ENCODE data around the gene ADAM12. TPM values are rescaled to one million over a fixed set of nuclear protein-coding genes. Genes with fewer than 3 reads are reported as not detected.
A peak's percentile ranks its signal among the peaks of the same experiment; 100 is the strongest.

The ADAM12 gene
- total and polyA plus RNA-seq, 10 donors: 0.51 to 7.0 (median 1.0) TPM

DNA sequence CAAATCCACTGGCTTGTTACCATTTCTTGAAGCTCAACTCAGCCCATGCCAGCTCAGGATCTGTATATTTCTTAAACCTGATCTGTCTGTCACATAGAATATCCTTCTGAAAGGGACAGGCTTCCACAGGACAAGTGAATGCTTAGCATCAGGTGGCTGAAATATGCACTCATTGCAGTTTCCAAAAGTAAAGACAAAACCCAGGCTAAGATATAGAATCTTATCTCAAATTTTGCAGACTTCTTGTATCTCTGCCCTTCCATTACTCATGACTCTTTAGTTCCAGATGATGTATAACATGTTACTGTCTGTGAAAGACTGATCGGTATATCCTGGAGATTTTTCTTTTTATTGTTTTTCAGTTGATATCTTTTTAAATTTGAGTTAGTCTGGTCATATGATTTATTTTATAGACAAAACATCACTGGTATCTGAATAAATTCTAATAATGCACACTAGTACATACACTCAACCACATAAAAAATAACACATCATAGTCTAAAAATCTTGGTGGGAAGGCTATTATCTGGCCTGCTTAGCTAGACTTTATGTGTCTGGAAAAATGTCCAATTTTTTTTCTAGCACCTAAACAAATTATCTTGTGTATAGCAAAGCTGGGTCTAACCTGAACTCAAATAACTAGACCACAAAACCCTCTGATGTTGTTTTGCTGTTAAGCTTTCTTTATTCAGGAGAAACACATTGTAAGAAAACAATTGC lies 182.6 kb downstream of the ADAM12 start:
- no peak for DNase-seq
- Histone ChIP-seq H3K4me3 (no peak overlapping the region), H3K27ac (no peak overlapping the region), H3K9me3 (no peaks in the 10 kb centered on the region), H3K27me3 (replicated peaks in 1 of 7) (peaks cover 0 to 8% (median 0%) of the 10 kb centered on the region in 7 donors), H3K36me3 (no peaks in the 10 kb centered on the region), H3K4me1 (no peaks in the 10 kb centered on the region)
- intact Hi-C loops (cut with DNase I; ENCODE audit: low total_unique reads): no loop called here
- 95 to 100% (median 97%) methylated on average over 1 of the region's 1 CpG for WGBS, 5 donors
- TF ChIP-seq POLR2A (IDR thresholded peaks at IDR 0.05) (no peak), POLR2AphosphoS5 (IDR thresholded peaks at IDR 0.05) (no peak)
- TF ChIP-seq, protein P1, sequence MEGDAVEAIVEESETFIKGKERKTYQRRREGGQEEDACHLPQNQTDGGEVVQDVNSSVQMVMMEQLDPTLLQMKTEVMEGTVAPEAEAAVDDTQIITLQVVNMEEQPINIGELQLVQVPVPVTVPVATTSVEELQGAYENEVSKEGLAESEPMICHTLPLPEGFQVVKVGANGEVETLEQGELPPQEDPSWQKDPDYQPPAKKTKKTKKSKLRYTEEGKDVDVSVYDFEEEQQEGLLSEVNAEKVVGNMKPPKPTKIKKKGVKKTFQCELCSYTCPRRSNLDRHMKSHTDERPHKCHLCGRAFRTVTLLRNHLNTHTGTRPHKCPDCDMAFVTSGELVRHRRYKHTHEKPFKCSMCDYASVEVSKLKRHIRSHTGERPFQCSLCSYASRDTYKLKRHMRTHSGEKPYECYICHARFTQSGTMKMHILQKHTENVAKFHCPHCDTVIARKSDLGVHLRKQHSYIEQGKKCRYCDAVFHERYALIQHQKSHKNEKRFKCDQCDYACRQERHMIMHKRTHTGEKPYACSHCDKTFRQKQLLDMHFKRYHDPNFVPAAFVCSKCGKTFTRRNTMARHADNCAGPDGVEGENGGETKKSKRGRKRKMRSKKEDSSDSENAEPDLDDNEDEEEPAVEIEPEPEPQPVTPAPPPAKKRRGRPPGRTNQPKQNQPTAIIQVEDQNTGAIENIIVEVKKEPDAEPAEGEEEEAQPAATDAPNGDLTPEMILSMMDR (IDR thresholded peaks at IDR 0.05 in 8 of 11, conservative IDR thresholded peaks at IDR 0.05 in 3 of 11): no peak

DNA sequence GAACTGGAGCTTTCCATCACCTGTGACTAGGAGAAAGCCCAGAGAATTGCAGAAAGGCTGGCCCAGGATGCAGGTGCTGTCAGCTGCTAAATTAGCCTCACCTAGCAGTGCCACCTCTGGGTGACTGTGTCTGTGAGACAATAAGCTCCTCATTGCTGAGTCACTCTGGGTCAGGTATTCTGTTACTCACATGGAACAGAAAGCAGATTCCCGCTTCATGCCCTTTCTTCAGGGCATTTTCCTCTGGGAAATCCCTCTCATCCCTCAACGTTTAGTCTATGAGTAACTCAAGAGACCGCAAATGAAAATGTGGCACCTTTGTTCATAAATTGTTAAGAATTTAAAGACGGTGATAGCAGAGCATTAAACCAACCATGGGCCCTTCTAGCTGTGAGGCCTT lies 184.0 kb downstream of the ADAM12 start:
- DNase-seq: no peak
- no peak overlapping the region for H3K4me3 ChIP-seq
- H3K36me3 ChIP-seq: no peaks in the 10 kb centered on the region
- intact Hi-C loops (cut with DNase I; ENCODE audit: low total_unique reads): no loop called here
- H3K27me3 ChIP-seq (replicated peaks in 1 of 7): no peaks in the 10 kb centered on the region
- 88 to 95% (median 89%) methylated on average over 4 of the region's 4 CpGs for WGBS, 5 donors
- H3K27ac ChIP-seq: no peak overlapping the region
- H3K9me3 ChIP-seq: no peaks in the 10 kb centered on the region
- no peaks in the 10 kb centered on the region for H3K4me1 ChIP-seq
- no peak for TF ChIP-seq POLR2A (IDR thresholded peaks at IDR 0.05)
- TF ChIP-seq, protein P1 (IDR thresholded peaks at IDR 0.05 in 8 of 11, conservative IDR thresholded peaks at IDR 0.05 in 3 of 11): no peak
- TF ChIP-seq POLR2AphosphoS5 (IDR thresholded peaks at IDR 0.05): no peak

DNA sequence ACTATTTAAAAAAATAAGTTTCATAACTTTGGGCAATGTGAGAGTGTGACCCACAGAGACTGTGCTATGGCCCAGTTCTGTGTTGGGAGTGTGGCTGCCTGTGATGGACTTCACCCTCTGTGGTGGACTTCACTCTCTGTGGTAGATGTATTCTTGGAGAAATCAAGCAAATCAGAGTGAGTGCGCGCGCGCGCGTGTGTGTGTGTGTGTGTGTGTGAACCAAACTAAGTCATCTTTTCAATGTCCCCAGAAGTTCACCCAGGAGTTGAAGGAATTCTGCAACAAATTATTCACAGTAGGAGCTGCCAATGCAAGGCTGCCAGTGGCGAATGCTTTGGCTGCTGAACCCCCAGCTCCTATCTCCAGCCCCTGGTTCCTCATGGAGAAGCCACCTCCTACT lies 184.5 kb downstream of the ADAM12 start:
- H3K4me3 ChIP-seq: no peak overlapping the region
- H3K9me3 ChIP-seq: no peaks in the 10 kb centered on the region
- no peaks in the 10 kb centered on the region for H3K36me3 ChIP-seq
- H3K27me3 ChIP-seq (replicated peaks in 1 of 7): no peaks in the 10 kb centered on the region
- no peak for DNase-seq
- intact Hi-C loops (cut with DNase I; ENCODE audit: low total_unique reads): no loop called here
- H3K4me1 ChIP-seq: no peaks in the 10 kb centered on the region
- WGBS, 5 donors: 89 to 96% (median 95%) methylated on average over 7 of the region's 7 CpGs
- TF ChIP-seq POLR2A (IDR thresholded peaks at IDR 0.05) (no peak), POLR2AphosphoS5 (IDR thresholded peaks at IDR 0.05) (no peak)
- TF ChIP-seq, protein P1 (IDR thresholded peaks at IDR 0.05 in 8 of 11, conservative IDR thresholded peaks at IDR 0.05 in 3 of 11): no peak
- no peak overlapping the region for H3K27ac ChIP-seq

DNA sequence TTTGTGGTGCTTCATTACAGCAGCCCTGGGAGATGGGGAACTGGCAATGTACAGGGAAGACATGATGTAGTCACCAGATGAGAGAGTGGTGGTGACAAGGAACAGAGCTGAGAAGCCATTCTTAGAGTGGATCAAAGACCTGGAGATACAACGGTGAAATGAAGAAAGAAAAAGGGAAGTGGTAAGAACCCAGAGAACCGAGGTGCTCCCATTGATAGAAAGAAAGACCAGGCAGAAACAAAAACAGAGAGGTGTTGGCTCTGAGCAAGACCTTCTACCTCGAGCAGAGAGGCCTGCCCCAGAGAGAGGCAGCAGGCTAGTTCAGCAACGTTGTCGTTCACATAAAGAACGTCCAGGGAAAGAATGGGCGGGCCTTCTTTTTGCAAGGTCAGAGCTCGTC lies 186.7 kb downstream of the ADAM12 start:
- H3K4me1 ChIP-seq: no peaks in the 10 kb centered on the region
- 59 to 74% (median 69%) methylated on average over 8 of the region's 8 CpGs for WGBS, 5 donors
- no peaks in the 10 kb centered on the region for H3K27me3 ChIP-seq (replicated peaks in 1 of 7)
- H3K4me3 ChIP-seq: no peak overlapping the region
- peak; percentile 41 for DNase-seq
- H3K9me3 ChIP-seq: no peaks in the 10 kb centered on the region
- intact Hi-C loops (cut with DNase I; ENCODE audit: low total_unique reads): no loop called here
- TF ChIP-seq POLR2AphosphoS5 (IDR thresholded peaks at IDR 0.05): no peak
- TF ChIP-seq, protein P1 (IDR thresholded peaks at IDR 0.05 in 8 of 11, conservative IDR thresholded peaks at IDR 0.05 in 3 of 11): no peak
- no peak overlapping the region for H3K27ac ChIP-seq
- no peaks in the 10 kb centered on the region for H3K36me3 ChIP-seq

All from spleen (tissue), 11 donors.